ENCODE results near the gene DSG2.

Gene DSG2

DNA sequence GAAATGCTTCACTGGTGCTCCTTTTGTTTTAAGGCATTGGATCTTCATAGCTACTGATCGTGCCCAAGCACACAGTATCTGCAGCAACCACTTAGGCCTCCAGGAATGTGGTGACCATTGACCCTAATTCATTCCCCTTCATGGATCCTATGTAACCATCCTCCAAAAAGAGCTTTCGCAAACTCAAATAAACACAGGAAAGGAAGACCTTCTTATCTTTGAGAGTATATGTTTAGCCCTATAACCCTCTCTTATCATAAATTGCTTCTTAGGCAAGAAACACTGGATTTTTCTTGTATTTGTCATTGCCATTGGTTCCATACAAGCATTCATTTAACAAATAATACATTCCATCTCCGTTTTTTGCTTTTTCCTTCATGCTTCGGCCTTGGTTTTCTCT is 89.6 kb downstream of the DSG2 start:
- H3F3A ChIP-seq (ENCODE audit: insufficient read depth) = no peaks in the 10 kb centered on the region
- no peaks in the 10 kb centered on the region for H3K9me2 ChIP-seq (replicated peaks; ENCODE audit: insufficient read depth, low read length)
- no peaks in the 10 kb centered on the region for H3K36me3 ChIP-seq (ENCODE audit: low read length)
- no peak overlapping the region for H3K4me3 ChIP-seq (ENCODE audit: insufficient read depth, low read length, poor library complexity, severe bottlenecking)
- H3K27ac ChIP-seq (ENCODE audit: low read depth, low read length) = no peak overlapping the region
- H3K27me3 ChIP-seq (ENCODE audit: low read length) = no peaks in the 10 kb centered on the region
- H3K79me2 ChIP-seq (ENCODE audit: insufficient read depth, low read length) = no peaks in the 10 kb centered on the region
- no peaks in the 10 kb centered on the region for H3K9me3 ChIP-seq (ENCODE audit: insufficient read depth, low read length)
- no peak overlapping the region for H3K9ac ChIP-seq (ENCODE audit: low read length)
- TF ChIP-seq, protein P1, sequence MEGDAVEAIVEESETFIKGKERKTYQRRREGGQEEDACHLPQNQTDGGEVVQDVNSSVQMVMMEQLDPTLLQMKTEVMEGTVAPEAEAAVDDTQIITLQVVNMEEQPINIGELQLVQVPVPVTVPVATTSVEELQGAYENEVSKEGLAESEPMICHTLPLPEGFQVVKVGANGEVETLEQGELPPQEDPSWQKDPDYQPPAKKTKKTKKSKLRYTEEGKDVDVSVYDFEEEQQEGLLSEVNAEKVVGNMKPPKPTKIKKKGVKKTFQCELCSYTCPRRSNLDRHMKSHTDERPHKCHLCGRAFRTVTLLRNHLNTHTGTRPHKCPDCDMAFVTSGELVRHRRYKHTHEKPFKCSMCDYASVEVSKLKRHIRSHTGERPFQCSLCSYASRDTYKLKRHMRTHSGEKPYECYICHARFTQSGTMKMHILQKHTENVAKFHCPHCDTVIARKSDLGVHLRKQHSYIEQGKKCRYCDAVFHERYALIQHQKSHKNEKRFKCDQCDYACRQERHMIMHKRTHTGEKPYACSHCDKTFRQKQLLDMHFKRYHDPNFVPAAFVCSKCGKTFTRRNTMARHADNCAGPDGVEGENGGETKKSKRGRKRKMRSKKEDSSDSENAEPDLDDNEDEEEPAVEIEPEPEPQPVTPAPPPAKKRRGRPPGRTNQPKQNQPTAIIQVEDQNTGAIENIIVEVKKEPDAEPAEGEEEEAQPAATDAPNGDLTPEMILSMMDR (IDR thresholded peaks at IDR 0.05; ENCODE audit: insufficient read depth, low read length, poor library complexity, severe bottlenecking) = no peak
- no peak for TF ChIP-seq EZH2phosphoT487 (conservative IDR thresholded peaks at IDR 0.05; ENCODE audit: low read length)
- no peak overlapping the region for H3K4me2 ChIP-seq (ENCODE audit: low read depth, low read length, poor library complexity, severe bottlenecking)
- H4K20me1 ChIP-seq (ENCODE audit: low read depth, low read length) = no peaks in the 10 kb centered on the region
- H2AFZ ChIP-seq (ENCODE audit: low read depth, low read length, severe bottlenecking) = no peak overlapping the region

DNA sequence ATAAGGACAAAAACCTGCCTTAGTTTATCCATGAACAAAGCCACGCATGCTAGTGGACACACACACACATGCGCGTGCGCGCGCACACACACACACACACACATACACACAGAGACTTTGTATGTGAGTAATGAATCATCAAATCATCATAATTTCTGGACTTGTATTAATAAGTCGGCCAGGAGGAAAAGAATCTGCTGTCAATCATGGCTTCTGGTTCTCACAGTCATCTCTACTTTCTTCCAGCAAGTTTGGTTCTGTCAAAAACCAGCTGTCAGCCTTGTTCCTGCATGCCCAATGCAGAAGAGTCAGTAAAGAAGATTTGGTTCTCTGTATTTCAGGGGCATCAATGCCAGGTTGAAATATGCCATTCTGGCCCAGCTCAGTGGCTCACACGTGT is 92.6 kb downstream of the DSG2 start:
- H3K9me2 ChIP-seq (replicated peaks; ENCODE audit: insufficient read depth, low read length) = no peaks in the 10 kb centered on the region
- no peaks in the 10 kb centered on the region for H4K20me1 ChIP-seq (ENCODE audit: low read depth, low read length)
- H2AFZ ChIP-seq (ENCODE audit: low read depth, low read length, severe bottlenecking) = no peak overlapping the region
- no peak overlapping the region for H3K9ac ChIP-seq (ENCODE audit: low read length)
- no peak overlapping the region for H3K4me2 ChIP-seq (ENCODE audit: low read depth, low read length, poor library complexity, severe bottlenecking)
- no peak overlapping the region for H3K27ac ChIP-seq (ENCODE audit: low read depth, low read length)
- no peak for TF ChIP-seq EZH2phosphoT487 (conservative IDR thresholded peaks at IDR 0.05; ENCODE audit: low read length)
- TF ChIP-seq, protein P1 (IDR thresholded peaks at IDR 0.05; ENCODE audit: insufficient read depth, low read length, poor library complexity, severe bottlenecking) = no peak
- H3K79me2 ChIP-seq (ENCODE audit: insufficient read depth, low read length) = no peaks in the 10 kb centered on the region
- H3K27me3 ChIP-seq (ENCODE audit: low read length) = no peaks in the 10 kb centered on the region
- H3K9me3 ChIP-seq (ENCODE audit: insufficient read depth, low read length) = no peaks in the 10 kb centered on the region
- no peaks in the 10 kb centered on the region for H3K36me3 ChIP-seq (ENCODE audit: low read length)
- H3F3A ChIP-seq (ENCODE audit: insufficient read depth) = no peaks in the 10 kb centered on the region
- H3K4me3 ChIP-seq (ENCODE audit: insufficient read depth, low read length, poor library complexity, severe bottlenecking) = no peak overlapping the region

DNA sequence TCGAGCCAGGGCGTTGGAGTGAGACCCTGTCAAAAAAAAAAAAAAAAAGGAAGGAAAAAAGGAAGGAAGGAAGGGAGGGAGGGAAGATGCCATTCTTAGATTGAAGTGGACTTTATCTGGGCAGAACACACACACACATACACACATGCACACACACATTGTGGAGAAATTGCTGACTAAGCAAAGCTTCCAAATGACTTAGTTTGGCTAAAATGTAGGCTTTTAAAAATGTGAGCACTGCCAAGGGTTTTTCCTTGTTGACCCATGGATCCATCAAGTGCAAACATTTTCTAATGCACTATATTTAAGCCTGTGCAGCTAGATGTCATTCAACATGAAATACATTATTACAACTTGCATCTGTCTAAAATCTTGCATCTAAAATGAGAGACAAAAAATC is 93.1 kb downstream of the DSG2 start:
- no peak overlapping the region for H2AFZ ChIP-seq (ENCODE audit: low read depth, low read length, severe bottlenecking)
- H3F3A ChIP-seq (ENCODE audit: insufficient read depth) = no peaks in the 10 kb centered on the region
- no peak overlapping the region for H3K27ac ChIP-seq (ENCODE audit: low read depth, low read length)
- H3K9me3 ChIP-seq (ENCODE audit: insufficient read depth, low read length) = no peaks in the 10 kb centered on the region
- no peak overlapping the region for H3K9ac ChIP-seq (ENCODE audit: low read length)
- H3K36me3 ChIP-seq (ENCODE audit: low read length) = no peaks in the 10 kb centered on the region
- H3K4me3 ChIP-seq (ENCODE audit: insufficient read depth, low read length, poor library complexity, severe bottlenecking) = no peak overlapping the region
- H3K27me3 ChIP-seq (ENCODE audit: low read length) = no peaks in the 10 kb centered on the region
- H4K20me1 ChIP-seq (ENCODE audit: low read depth, low read length) = no peaks in the 10 kb centered on the region
- H3K9me2 ChIP-seq (replicated peaks; ENCODE audit: insufficient read depth, low read length) = no peaks in the 10 kb centered on the region
- no peak for TF ChIP-seq EZH2phosphoT487 (conservative IDR thresholded peaks at IDR 0.05; ENCODE audit: low read length)
- TF ChIP-seq, protein P1 (IDR thresholded peaks at IDR 0.05; ENCODE audit: insufficient read depth, low read length, poor library complexity, severe bottlenecking) = no peak
- H3K4me2 ChIP-seq (ENCODE audit: low read depth, low read length, poor library complexity, severe bottlenecking) = no peak overlapping the region
- no peaks in the 10 kb centered on the region for H3K79me2 ChIP-seq (ENCODE audit: insufficient read depth, low read length)
